ENCODE data around the gene LRRN4CL.
A peak's percentile ranks its signal among the peaks of the same experiment; 100 is the strongest.

DNA sequence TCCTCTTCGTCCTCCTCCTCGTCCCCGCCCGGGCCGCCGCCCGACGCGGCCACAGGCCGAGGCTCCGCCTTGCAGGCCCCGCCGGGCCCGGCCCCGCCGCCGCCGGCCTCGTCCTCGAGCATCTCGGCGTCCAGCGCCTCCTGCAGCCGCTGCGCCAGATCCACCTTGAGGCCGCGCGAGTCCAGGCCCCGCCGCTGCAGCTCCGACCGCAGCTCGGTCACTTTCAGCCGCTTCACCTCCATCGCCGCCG, 37.5 kb upstream of the LRRN4CL start:
- TF ChIP-seq EZH2 (IDR thresholded peaks at IDR 0.05) (no peak), CTCF (IDR thresholded peaks at IDR 0.05) (peak; percentile 11), EZH2phosphoT487 (IDR thresholded peaks at IDR 0.05) (no peak)

Data from neural progenitor cell (in vitro differentiated cells).